Endothelial cell of hepatic sinusoid (primary cell): ENCODE data around the gene ATP5PB.

Experiments
- in situ Hi-C: cut with HindIII; loops from 2 replicates; pipeline ENCODE4 v1.10.0; 2017; ENCODE audit warnings: low sequenced_read_pairs

Gene ATP5PB

DNA sequence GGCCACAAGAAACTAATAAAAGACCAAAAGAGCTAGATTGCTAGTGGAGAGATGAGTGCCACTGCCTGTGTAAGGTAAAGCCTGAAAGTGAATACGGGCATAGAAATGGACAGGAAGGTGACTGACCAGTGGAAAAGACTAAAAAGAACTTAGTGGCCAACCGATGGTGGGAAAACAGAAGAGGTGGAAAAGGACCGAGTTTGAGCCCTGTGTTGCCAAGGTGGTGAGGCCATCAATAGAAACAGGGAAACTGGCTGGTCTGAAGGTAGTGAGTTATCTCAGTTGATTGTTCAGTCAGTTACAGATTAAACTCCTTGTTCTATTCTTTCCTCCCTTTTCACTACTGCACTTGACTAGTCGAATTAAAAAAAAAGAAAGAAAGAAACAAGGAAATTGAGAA lies 2.7 kb upstream of the ATP5PB start:
- in situ Hi-C loops, result no loop called here

DNA sequence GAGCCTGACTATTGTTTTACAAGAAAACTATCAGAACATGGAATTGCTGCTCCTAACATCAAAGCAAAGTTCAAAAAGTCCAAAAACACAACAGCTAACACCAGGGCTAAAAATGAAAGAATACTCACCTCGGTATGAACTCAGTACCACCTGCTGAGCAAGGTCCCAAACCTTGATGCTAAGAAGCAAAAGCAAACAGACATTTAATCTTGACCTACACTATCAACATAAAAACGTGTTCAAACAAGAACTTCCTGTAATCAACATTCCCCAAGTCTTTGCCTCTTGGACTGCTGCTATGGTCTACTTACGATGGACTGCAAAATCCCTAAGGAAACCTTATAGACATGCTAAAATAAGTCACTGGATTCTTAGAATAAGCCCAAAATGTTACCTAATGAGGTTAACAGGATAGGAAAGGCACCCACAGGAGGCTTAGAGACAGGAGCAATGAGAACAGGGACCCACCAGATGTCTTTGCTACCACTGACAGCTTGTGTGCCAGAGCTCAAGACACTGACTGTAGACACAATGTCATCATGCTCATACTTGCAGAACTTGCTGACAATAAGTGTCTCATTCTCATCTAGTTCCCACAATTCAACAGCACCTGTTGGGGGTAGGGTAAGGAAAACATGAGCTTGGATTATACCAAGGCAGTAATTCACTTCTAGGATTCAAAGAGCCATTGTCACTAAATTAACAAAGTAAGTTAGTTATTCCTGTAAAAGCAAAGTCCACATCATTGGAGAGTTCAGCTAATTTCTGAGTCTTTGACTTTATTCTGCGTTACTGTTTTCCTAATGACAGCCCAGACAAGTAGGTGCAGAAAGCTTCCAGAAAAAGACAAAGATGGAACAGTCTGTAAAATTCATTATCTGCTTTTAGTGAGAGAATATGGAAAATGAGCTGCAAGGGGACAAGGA lies 2.0 kb upstream of the ATP5PB start:
- in situ Hi-C loops, result no loop called here

GRCh38 chr1:111448482-111448917 lies 764 bp upstream of the ATP5PB start:
- in situ Hi-C loops, result no loop called here

- in situ Hi-C loops, result no loop called here
Observed at GRCh38 chr1:111449703-111450017, 396 bp downstream of the ATP5PB start.

GRCh38 chr1:111450185-111450584 lies 921 bp downstream of the ATP5PB start:
- in situ Hi-C loops, result no loop called here

DNA sequence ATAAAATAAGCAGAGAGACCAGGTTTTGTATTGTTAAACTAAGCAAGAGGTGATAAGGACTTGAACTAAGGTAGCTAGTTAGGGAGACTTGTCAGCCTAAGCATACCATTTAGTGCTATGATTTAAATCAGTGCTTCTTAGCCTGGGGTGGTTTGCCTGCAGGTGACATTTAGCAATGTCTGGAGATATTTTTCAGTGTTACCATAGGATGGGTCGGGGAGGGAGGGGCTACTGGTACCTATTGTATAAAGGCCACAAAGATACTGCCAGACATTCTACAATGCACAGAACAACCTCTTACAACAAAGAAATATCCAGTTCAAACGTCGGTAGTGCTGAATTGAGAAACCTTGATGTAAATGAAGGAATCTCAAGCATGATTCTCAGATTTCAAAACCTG lies 3.3 kb downstream of the ATP5PB start:
- in situ Hi-C loops, result no loop called here

DNA sequence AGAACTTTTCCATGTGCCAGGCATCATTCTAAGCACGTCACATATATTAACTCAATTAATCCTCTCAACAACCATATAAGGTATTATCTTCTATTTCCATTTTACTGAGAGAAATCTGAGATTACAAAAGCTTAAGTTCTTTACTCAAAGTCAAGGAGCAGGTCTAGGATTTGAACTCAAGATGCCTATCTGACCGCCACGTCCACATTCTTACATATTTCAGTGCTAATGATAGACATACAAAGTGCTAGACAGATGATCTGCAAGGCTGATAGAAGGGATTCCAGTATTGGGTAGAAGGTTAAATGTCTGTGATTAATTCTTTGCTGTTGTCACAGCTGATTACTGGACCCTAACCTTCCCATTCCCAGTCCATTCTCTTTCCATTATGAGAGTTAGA lies 4.4 kb downstream of the ATP5PB start:
- in situ Hi-C loops, result no loop called here

DNA sequence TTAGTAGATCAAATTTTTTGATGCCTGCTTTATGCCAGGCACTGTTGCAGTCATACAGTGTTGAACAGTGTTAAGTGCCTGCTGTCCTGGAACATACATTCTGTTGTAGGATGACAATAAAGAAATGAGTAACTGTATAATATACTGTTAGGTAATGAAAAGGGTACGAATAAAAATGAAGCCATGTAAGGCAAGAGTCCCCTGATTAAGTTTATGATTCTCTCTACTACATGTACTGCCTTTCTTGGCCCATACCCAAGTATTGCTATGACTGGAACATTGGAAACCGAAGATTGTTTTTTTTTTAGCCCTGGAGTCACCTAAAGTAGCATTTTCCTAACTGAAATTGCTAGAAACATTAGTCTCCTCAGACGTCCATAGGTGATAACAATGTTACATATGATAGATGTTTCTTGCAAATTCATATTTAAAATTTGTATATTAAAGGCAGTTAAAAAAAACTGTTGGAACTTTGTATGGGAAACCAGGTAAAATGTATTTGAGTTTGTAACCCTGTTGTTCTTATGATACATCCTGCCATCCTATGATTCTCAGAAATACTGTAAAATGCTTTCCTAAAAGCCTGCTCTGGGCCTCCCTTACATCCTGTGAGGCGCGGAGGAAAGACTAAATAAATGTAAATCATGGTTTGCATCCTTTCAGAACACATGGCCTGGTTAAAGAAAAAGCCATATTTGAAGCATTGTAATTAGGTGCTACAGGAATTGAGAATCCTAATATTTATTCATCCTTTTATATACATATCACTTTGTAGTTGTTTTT lies 5.8 kb downstream of the ATP5PB start:
- in situ Hi-C loops, result no loop called here

GRCh38 chr1:111455642-111456031 lies 6.4 kb downstream of the ATP5PB start:
- in situ Hi-C loops, result no loop called here

DNA sequence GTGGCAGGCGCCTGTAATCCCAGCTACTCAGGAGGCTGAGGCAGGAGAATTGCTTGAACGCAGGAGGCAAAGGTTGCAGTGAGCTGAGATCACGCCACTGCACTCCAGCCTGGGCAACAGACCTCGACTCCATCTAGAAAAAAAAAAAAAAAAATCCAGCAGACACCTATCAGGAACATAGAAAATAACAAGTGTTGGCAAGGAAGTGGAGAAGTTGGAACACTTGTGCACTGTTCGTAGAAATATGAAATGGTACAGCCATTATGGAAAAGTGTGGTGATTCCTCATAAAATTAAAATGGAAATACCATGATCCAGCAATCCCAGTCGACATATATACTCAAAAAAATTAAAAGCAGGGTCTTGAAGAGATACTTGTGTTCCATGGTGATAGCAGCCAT lies 12.5 kb downstream of the ATP5PB start:
- in situ Hi-C loops, result no loop called here

DNA sequence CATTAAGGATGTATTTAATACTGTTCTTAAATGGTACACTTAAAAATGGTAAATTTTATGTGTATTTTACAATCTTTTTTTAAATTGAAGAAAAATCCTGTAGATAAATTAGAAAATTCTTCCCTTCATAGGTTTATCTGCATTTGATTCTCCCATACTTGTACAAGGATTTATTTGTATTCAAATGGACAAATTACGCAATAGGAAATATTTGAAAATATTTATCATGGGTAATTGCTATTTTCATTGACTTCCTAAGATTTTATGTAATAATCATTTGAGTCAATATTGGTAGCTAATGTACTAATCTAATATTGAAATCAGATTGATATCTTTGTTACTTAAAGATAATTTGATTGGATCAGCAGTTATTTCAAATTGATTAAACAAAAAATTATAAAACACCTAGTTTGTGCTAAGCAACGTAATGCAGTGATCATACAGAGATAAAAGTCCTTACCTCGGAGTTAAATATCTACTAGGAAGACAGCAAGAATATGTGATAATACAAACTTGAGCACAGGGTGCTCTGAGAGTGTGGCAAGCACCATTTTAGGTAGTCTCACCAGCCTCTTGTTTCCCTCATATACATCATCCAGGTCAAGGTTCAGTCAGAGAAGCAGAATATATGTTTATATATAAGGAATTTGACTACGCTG lies 13.2 kb downstream of the ATP5PB start:
- in situ Hi-C loops, result no loop called here

DNA sequence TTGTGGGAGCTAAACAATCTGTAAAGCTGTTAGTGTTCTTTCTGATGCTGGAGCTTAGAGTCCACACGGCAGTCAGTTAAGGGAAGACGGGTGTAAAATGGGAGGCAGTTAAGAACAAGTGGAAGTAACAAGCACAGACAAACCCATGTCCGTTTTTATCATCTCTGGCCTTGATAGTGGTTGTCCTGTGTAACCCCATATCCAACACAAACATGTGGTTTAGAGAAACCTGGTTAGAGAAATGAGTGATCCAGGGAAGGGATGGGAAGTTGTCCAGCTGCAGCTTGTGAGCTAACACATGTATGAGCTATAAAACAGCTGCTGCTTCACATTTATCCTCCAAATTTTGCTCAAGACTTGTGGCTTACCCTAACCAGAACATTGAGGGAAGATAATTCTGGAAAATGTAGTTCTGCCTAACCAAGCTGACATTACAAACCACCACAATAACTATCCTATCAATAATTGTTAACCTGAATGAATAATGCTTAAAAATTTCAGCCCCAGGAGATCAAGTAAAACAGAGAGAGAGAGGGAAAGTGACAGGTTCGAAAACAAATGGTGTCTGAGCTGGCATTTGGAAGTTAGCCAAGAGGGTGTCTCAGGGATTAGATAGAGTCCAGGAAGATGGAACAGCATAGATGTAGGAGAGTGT lies 13.9 kb downstream of the ATP5PB start:
- in situ Hi-C loops, result no loop called here

GRCh38 chr1:111465754-111466153 lies 16.5 kb downstream of the ATP5PB start:
- in situ Hi-C loops, result no loop called here

- in situ Hi-C loops, result no loop called here
Observed at GRCh38 chr1:111466480-111466879, 17.2 kb downstream of the ATP5PB start.

- in situ Hi-C loops, result no loop called here
Observed at GRCh38 chr1:111467865-111468716, 18.8 kb downstream of the ATP5PB start.

DNA sequence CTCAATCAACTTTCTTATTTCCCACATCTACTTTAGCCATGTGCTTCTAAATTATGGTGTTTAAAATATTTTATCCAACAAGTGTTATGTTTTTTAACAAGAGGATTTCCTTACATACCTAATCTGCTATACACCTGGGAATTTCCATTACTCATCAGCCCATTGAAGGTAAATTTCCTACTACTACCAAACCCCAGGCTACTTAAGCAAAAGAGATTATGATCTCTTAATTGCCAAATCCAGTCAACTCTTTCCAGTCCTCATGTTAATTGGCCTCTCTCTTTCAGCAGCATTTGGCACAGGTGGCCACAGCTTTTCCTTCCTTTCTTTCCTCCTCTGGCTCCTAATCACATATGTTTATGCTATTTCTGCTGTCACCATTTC lies 19.4 kb downstream of the ATP5PB start:
- in situ Hi-C loops, result no loop called here

- in situ Hi-C loops, result no loop called here
Observed at GRCh38 chr1:111469539-111469938, 20.3 kb downstream of the ATP5PB start.

GRCh38 chr1:111470596-111470995 lies 21.3 kb downstream of the ATP5PB start:
- in situ Hi-C loops, result no loop called here

DNA sequence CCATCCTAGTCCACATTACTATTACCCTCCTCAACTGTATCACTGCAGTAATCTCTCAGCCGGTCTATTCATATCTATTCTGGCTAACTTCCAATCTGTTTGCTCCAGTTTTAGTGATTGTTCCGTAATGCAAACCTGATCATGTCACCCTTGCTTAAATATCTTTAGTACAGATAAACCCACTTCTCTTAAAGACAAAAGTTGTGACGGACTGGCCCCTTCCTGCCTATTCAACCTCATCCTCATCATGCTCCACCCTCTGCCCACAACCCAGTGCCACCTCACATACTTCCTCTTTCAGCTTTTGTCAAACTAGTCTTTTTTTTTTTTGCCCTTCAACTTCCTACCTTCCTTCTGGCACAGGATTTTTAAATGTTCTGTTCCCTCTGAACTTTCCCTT lies 21.7 kb downstream of the ATP5PB start:
- in situ Hi-C loops, result no loop called here

GRCh38 chr1:111471538-111471937 lies 22.3 kb downstream of the ATP5PB start:
- in situ Hi-C loops, result no loop called here
